D721Med (cell line): ENCODE data around the gene SMIM36.
A peak's percentile ranks its signal among the peaks of the same experiment; 100 is the strongest.
"Not testable (repeated sequence)": the region's sequence is repeated elsewhere in the genome, so short reads cannot be mapped to it uniquely, and the experiment has no call there.

ENCODE experiments used
- DNase-seq: peaks from one replicate; pipeline ENCODE4 v3.0.0; 2011; ENCODE audit warnings: low spot score; ENCODE audit not compliant: insufficient read length
- FAIRE-seq: peaks from 2 replicates; lab custom pipeline; 2011; peaks lifted over from hg19 to GRCh38; lab: Jason Lieb, UNC
- CTCF ChIP-seq: IDR thresholded peaks from 2 replicates; pipeline ENCODE4 v1.5.1; 2012; ENCODE audit warnings: mild to moderate bottlenecking, control low read depth; ENCODE audit not compliant: insufficient read depth; ENCODE audit errors: missing control alignments

Gene SMIM36

DNA sequence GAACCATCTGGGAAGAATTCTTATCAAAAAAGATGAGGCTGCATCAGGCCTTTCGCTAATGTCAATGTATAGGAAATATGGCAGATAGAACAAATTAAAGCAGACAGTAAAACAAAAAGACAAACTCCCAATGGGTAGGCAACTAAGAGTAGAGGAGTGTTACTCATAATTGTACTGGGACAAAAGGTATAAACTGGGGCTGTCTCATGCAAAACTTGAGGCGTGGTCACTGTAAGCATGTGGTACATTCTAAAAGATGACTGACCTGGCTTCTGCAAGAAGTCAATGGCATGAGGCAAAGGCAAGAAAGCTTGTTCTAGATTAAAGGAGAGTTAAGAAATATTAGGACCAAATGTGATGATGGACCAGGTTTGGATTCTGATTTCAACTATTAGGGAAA lies 26.7 kb downstream of the SMIM36 start:
- TF ChIP-seq CTCF, result no peak
- DNase-seq (no peak), FAIRE-seq (no peak)

GRCh38 chr17:55482591-55483389 lies 28.5 kb downstream of the SMIM36 start:
- DNase-seq (no peak), FAIRE-seq (no peak)
- TF ChIP-seq CTCF, result no peak

DNA sequence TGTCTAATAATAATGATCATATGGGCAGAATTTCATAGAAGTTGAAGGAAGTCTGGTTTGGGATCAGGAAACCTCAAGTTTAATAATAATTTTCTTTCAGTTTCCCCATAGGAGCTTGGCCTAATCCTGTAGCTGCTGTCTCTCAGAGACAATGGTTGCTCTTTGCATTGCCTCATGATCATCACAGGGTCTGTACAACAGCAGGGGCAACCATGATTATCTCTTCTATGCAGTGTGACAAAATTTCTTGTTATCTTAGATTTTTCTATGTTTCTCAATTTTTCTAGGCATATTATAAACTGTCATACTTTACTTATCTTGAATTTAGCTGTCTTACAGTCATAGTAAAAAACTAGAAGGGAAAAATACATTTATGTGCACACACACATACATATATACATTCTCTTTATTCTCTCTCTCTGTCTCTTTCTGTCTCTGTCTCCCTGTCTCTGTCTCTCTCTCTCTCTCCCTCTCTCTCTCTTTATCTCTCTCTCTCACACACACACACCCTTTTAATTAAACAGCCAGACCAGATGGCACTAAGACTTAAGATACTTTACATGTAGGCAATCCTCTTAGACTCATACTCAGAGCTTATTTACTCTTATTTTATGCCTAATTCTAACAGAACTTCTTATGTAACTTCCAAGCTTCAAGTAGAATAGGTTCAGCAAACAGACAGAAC lies 30.5 kb downstream of the SMIM36 start:
- FAIRE-seq, result peak; percentile 96
- TF ChIP-seq CTCF, result no peak
- no peak for DNase-seq

GRCh38 chr17:55479903-55480302 lies 31.3 kb downstream of the SMIM36 start:
- no peak for FAIRE-seq
- no peak for DNase-seq
- TF ChIP-seq CTCF, result no peak

GRCh38 chr17:55478971-55479370 lies 32.3 kb downstream of the SMIM36 start:
- FAIRE-seq, result no peak
- DNase-seq, result no peak
- no peak for TF ChIP-seq CTCF

- DNase-seq (no peak), FAIRE-seq (no peak)
- no peak for TF ChIP-seq CTCF
Observed at GRCh38 chr17:55466671-55467070, 44.6 kb downstream of the SMIM36 start.

DNA sequence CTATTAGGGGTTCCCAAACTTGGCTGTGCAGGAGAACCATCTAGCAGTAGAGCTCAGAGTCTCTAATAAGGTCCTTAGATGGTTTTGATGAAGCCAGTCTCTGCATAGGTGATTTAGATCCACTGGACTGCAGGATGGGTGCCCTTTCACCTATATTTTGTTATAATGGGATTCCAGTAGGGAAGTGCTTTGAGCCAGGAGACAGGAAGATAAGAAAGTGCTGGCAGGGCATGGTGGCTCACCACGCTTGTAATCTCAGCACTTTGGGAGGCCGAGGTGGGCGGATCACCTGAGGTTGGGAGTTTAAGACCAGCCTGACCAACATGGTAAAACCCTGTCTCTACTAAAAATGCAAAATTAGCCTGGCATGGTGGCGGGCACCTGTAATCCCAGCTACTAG lies 45.5 kb downstream of the SMIM36 start:
- not testable (repeated sequence) for FAIRE-seq

More for the DNA sequence above, 45.5 kb downstream of the SMIM36 start:
- not testable (repeated sequence) for DNase-seq
